HepG2 (cell line): Measurements from ENCODE around the gene SUPT6H. TPM values are rescaled to one million over a fixed set of nuclear protein-coding genes. Genes with fewer than 3 reads are reported as not detected.
A peak's percentile ranks its signal among the peaks of the same experiment; 100 is the strongest.

Experiments
- ASH2L ChIP-seq: fragments of 300-600, 200-600 bp; sonication (generic); IDR thresholded peaks from 2 replicates; pipeline ENCODE4 v1.7.0; 2017; ENCODE audit warnings: low read depth, mild to moderate bottlenecking, moderate library complexity, mixed read lengths, low read length; ENCODE audit not compliant: insufficient read length
- BCL6 ChIP-seq: IDR thresholded peaks from 2 replicates; pipeline ENCODE4 v1.6.1; 2016; ENCODE audit warnings: missing genetic modification reagents, missing compliant biosample characterization
- FOXM1 ChIP-seq: sonication (generic); formaldehyde crosslinking; IDR thresholded peaks from 2 replicates; pipeline ENCODE4 v1.5.0; 2020; ENCODE audit warnings: missing genetic modification reagents
- HMGXB3 ChIP-seq: sonication (generic); formaldehyde crosslinking; IDR thresholded peaks from 2 replicates; pipeline ENCODE4 v1.4.0; 2020; ENCODE audit warnings: missing genetic modification reagents, borderline replicate concordance
- HNF4G ChIP-seq, 2 experiments: sonication (generic) in 1 of 2; formaldehyde crosslinking in 1 of 2; IDR thresholded peaks; 2 replicates each; pipeline versions ENCODE4 v1.4.0 to v1.6.1; 2011 to 2020; ENCODE audit warnings: borderline replicate concordance in 2 of 2, low read depth in 2 of 2, mild to moderate bottlenecking in 2 of 2, low read length in 1 of 2, missing genetic modification reagents in 1 of 2, moderate library complexity in 1 of 2
- RNF219 ChIP-seq: sonication (generic); formaldehyde crosslinking; IDR thresholded peaks from 2 replicates; pipeline ENCODE4 v1.5.0; 2020; ENCODE audit warnings: mild to moderate bottlenecking, missing genetic modification reagents
- SP1 ChIP-seq, 2 experiments: fragments of 450-650 bp in 1 of 2; sonication (generic) in 1 of 2; formaldehyde crosslinking in 1 of 2; IDR thresholded peaks; 2 replicates each; pipeline versions ENCODE4 v1.4.0 to v1.6.1; 2016 to 2020; ENCODE audit warnings: missing genetic modification reagents in 1 of 2
- TFAP4 ChIP-seq: sonication (generic); IDR thresholded peaks from 2 replicates; pipeline ENCODE4 v1.6.1; 2016; ENCODE audit warnings: low read depth, borderline replicate concordance
- UBTF ChIP-seq: sonication (generic); formaldehyde crosslinking; IDR thresholded peaks from 2 replicates; pipeline ENCODE4 v1.4.0; 2020; ENCODE audit warnings: mild to moderate bottlenecking, missing genetic modification reagents
- ZFP37 ChIP-seq: sonication (generic); formaldehyde crosslinking; IDR thresholded peaks from 2 replicates; pipeline ENCODE4 v1.4.0; 2020; ENCODE audit warnings: missing genetic modification reagents, borderline replicate concordance
- ZNF124 ChIP-seq: sonication (generic); formaldehyde crosslinking; IDR thresholded peaks from 2 replicates; pipeline ENCODE4 v1.4.0; 2020; ENCODE audit warnings: missing genetic modification reagents
- ZNF281 ChIP-seq: sonication (generic); formaldehyde crosslinking; IDR thresholded peaks from 2 replicates; pipeline ENCODE4 v1.4.0; 2020; ENCODE audit warnings: missing genetic modification reagents, borderline replicate concordance
- ZNF317 ChIP-seq: sonication (generic); formaldehyde crosslinking; IDR thresholded peaks from 2 replicates; pipeline ENCODE4 v1.5.0; 2020; ENCODE audit warnings: mild to moderate bottlenecking, missing genetic modification reagents
- ZNF678 ChIP-seq: sonication (generic); formaldehyde crosslinking; IDR thresholded peaks from 2 replicates; pipeline ENCODE4 v1.4.0; 2020; ENCODE audit warnings: mild to moderate bottlenecking, missing genetic modification reagents
- polyA plus RNA-seq, 8 experiments: library from polyadenylated mRNA; depleted of rRNA in 3 of 8; stranded (reverse) in 7 of 8; unstranded in 1 of 8; fragments of >200 nt; fragmentation: Illumina TruSeq in 4 of 8; extraction: Trizol in 4 of 8; gene quantifications; 2 replicates each; pipeline versions ENCODE4 v1.2.1 to v1.2.3, GENCODE V29; 2011 to 2016; ENCODE audit warnings: low read depth in 4 of 8, missing spikeins in 1 of 8, mixed read lengths in 1 of 8; ENCODE audit not compliant: insufficient read depth in 1 of 8
- total RNA-seq, 5 experiments: library from RNA; depleted of rRNA; stranded (reverse); fragments of >200 nt; fragmentation: Illumina TruSeq; extraction: Trizol; gene quantifications; 2 replicates each; pipeline ENCODE4 v1.2.3, GENCODE V29; 2016; ENCODE audit warnings: low read depth in 1 of 5

The SUPT6H gene
- total and polyA plus RNA-seq, 2 of the 13 experiments (the other 11 are each of a cell fraction or from before 2014, with no cell fraction given) = 32.7 to 39.9 TPM

- no peak for TF ChIP-seq TFAP4
- TF ChIP-seq ZNF678 (CRISPR knock-in tag) = no peak
- TF ChIP-seq SP1 (IDR thresholded peaks at IDR 0.05) = no peak
- no peak for TF ChIP-seq SP1 (CRISPR knock-in tag; IDR thresholded peaks at IDR 0.05)
- no peak for TF ChIP-seq RNF219
- no peak for TF ChIP-seq BCL6 (CRISPR knock-in tag)
- no peak for TF ChIP-seq ZNF281 (CRISPR knock-in tag)
- TF ChIP-seq FOXM1 (CRISPR knock-in tag) = no peak
- TF ChIP-seq UBTF = no peak
- no peak for TF ChIP-seq ZNF124
- TF ChIP-seq ZFP37 = no peak
- TF ChIP-seq HNF4G (IDR thresholded peaks at IDR 0.05; ENCODE audit: borderline replicate concordance, low read depth, low read length) = peak; percentile 18; the same call in 1 of the 2 replicates
- no peak for TF ChIP-seq HNF4G (CRISPR knock-in tag; IDR thresholded peaks at IDR 0.05; ENCODE audit: borderline replicate concordance, low read depth)
- no peak for TF ChIP-seq ASH2L
- no peak for TF ChIP-seq HMGXB3 (CRISPR knock-in tag)
- no peak for TF ChIP-seq ZNF317 (CRISPR knock-in tag)
Measured at GRCh38 chr17:28702026-28702751, 40.2 kb downstream of the SUPT6H start (continued).
